GM18870 (cell line): ENCODE results near the gene ARHGAP28.

Experiments used
- ATAC-seq: cut with Tn5 transposase; IDR thresholded peaks from one replicate; pipeline ENCODE4 v1.9.1; 2021; ENCODE audit warnings: moderate library complexity; ENCODE audit not compliant: unreplicated experiment

ARHGAP28 gene

GRCh38 chr18:6732952-6733351 is 3.4 kb downstream of the ARHGAP28 start:
- ATAC-seq = no peak

- ATAC-seq = no peak
Observed at GRCh38 chr18:6733758-6734157, 4.2 kb downstream of the ARHGAP28 start.

GRCh38 chr18:6734726-6735430 is 5.4 kb downstream of the ARHGAP28 start:
- ATAC-seq = no peak

GRCh38 chr18:6737833-6738232 is 8.3 kb downstream of the ARHGAP28 start:
- no peak for ATAC-seq

- no peak for ATAC-seq
Observed at GRCh38 chr18:6738622-6739021, 9.1 kb downstream of the ARHGAP28 start.

- no peak for ATAC-seq
Observed at GRCh38 chr18:6741232-6741663, 11.7 kb downstream of the ARHGAP28 start.

GRCh38 chr18:6741786-6742185 is 12.3 kb downstream of the ARHGAP28 start:
- ATAC-seq = no peak

- no peak for ATAC-seq
Observed at GRCh38 chr18:6743999-6744398, 14.5 kb downstream of the ARHGAP28 start.

- no peak for ATAC-seq
Observed at GRCh38 chr18:6744816-6745455, 15.4 kb downstream of the ARHGAP28 start.

GRCh38 chr18:6745504-6746031 is 16.1 kb downstream of the ARHGAP28 start:
- ATAC-seq = no peak

GRCh38 chr18:6746386-6746960 is 17.0 kb downstream of the ARHGAP28 start:
- no peak for ATAC-seq

- ATAC-seq = no peak
Observed at GRCh38 chr18:6747646-6748045, 18.1 kb downstream of the ARHGAP28 start.

- no peak for ATAC-seq
Observed at GRCh38 chr18:6748241-6748640, 18.7 kb downstream of the ARHGAP28 start.

GRCh38 chr18:6750411-6750810 is 20.9 kb downstream of the ARHGAP28 start:
- ATAC-seq = no peak

- no peak for ATAC-seq
Observed at GRCh38 chr18:6751222-6751621, 21.7 kb downstream of the ARHGAP28 start.

- no peak for ATAC-seq
Observed at GRCh38 chr18:6752202-6752860, 22.8 kb downstream of the ARHGAP28 start.

- no peak for ATAC-seq
Observed at GRCh38 chr18:6755107-6755506, 25.6 kb downstream of the ARHGAP28 start.

- ATAC-seq = no peak
Observed at GRCh38 chr18:6757931-6758330, 28.4 kb downstream of the ARHGAP28 start.

- ATAC-seq = no peak
Observed at GRCh38 chr18:6759579-6759978, 30.1 kb downstream of the ARHGAP28 start.

- no peak for ATAC-seq
Observed at GRCh38 chr18:6763524-6763923, 34.0 kb downstream of the ARHGAP28 start.

GRCh38 chr18:6764382-6764781 is 34.9 kb downstream of the ARHGAP28 start:
- ATAC-seq = no peak
